Adrenal gland (tissue), 5 donors: ENCODE data around the gene CTPS1.

Source experiments
- CTCF ChIP-seq, 6 experiments: fragments of 450-650 bp in 4 of 6; fragments of 200-600 bp in 2 of 6; sonication (generic) in 1 of 6; IDR thresholded peaks; 1 replicate in 5 of 6; 2 replicates in 1 of 6; pipeline versions ENCODE4 v1.5.1 to v1.8.0; 2016 to 2021; ENCODE audit warnings: antibody characterized with exemption in 6 of 6, mild to moderate bottlenecking in 2 of 6, moderate library complexity in 1 of 6
- POLR2A ChIP-seq, 2 donors: fragments of 450-650 bp; IDR thresholded peaks; one replicate each; pipeline ENCODE4 v1.6.1; 2017; ENCODE audit warnings: antibody characterized with exemption in 2 of 2, mild to moderate bottlenecking in 2 of 2, moderate library complexity in 1 of 2
- donor health status: DM: no; HTN: no; CAD: no.

GRCh38 chr1:40971966-40972365, 7.5 kb upstream of the CTPS1 start:
- TF ChIP-seq POLR2A (IDR thresholded peaks at IDR 0.05) (no peak), CTCF (IDR thresholded peaks at IDR 0.05) (no peak)
